Upper lobe of left lung (tissue), 6 donors: ENCODE measurements around the gene BIRC2. TPM values are rescaled to one million over a fixed set of nuclear protein-coding genes. Genes with fewer than 3 reads are reported as not detected.

ENCODE experiments used
- ATAC-seq, 2 donors: fragments of 200-7000 bp; cut with Tn5 transposase; one replicate each; pipeline ENCODE4 v1.9.1; 2022; ENCODE audit warnings: mild to moderate bottlenecking in 2 of 2, moderate library complexity in 2 of 2; ENCODE audit not compliant: low FRiP score in 2 of 2
- DNase-seq, 2 donors: peaks; one replicate each; pipeline ENCODE4 v3.0.0-alpha.2; 2019 to 2020
- H3K27ac ChIP-seq, 4 donors: fragments of 200-600 bp; sonication (generic); one replicate each; pipeline ENCODE4 v1.5.1; 2016 to 2019
- H3K27me3 ChIP-seq, 4 donors: fragments of 200-600 bp; sonication (generic); one replicate each; pipeline ENCODE4 v1.5.1; 2017 to 2019
- H3K36me3 ChIP-seq, 4 donors: fragments of 200-600 bp; sonication (generic); one replicate each; pipeline ENCODE4 v1.5.1; 2016 to 2019
- H3K4me1 ChIP-seq, 4 donors: fragments of 200-600 bp; sonication (generic); one replicate each; pipeline ENCODE4 v1.5.1; 2018 to 2019
- H3K4me3 ChIP-seq, 4 donors: fragments of 200-600 bp; sonication (generic); one replicate each; pipeline ENCODE4 v1.5.1; 2017 to 2019; ENCODE audit warnings: mild to moderate bottlenecking in 2 of 4, moderate library complexity in 1 of 4
- H3K9me3 ChIP-seq, 4 donors: fragments of 200-600 bp; sonication (generic); one replicate each; pipeline ENCODE4 v1.5.1; 2018 to 2019
- EP300 ChIP-seq, 4 donors: sonication (generic); formaldehyde crosslinking; IDR thresholded peaks; one replicate each; pipeline ENCODE4 v1.5.1; 2017; ENCODE audit warnings: antibody characterized with exemption in 4 of 4, control low read depth in 2 of 4
- POLR2A ChIP-seq, 4 donors: fragments of 450-650 bp; IDR thresholded peaks; one replicate each; pipeline ENCODE4 v1.5.1; 2016 to 2017; ENCODE audit warnings: antibody characterized with exemption in 4 of 4, mild to moderate bottlenecking in 2 of 4
- POLR2AphosphoS5 ChIP-seq, 2 donors: sonication (generic); formaldehyde crosslinking; IDR thresholded peaks; one replicate each; pipeline ENCODE4 v1.5.1; 2017; ENCODE audit warnings: antibody characterized with exemption in 2 of 2
- WGBS, 2 donors: methylation state at CpG; one replicate each; pipeline ENCODE4 v1.1.5; 2017 to 2018; 5-methylcytosine and 5-hydroxymethylcytosine counted together
- total RNA-seq, 6 donors: library from RNA; depleted of rRNA in 4 of 6; stranded (reverse); fragments of >200 nt in 4 of 6; gene quantifications; one replicate each; pipeline versions ENCODE4 v1.1.0 to v1.2.1, GENCODE V29; 2016 to 2021
- TF ChIP-seq, protein P1 (sequence below), 6 experiments: fragments of 450-650 bp in 4 of 6; fragments of 200-600 bp in 2 of 6; sonication (generic) in 2 of 6; IDR thresholded peaks; one replicate each; pipeline ENCODE4 v1.5.1; 2016 to 2019; ENCODE audit warnings: antibody characterized with exemption in 6 of 6
- donor health status: DM: no; HTN: no; CAD: no; lungs with moderate emphysema.
- donor health status: DM: no; HTN: yes; CAD: no; lungs with severe emphysema.

The BIRC2 gene
- total RNA-seq, 6 donors from 2014 or later: 23.1 to 56.7 (median 37.8) TPM

DNA sequence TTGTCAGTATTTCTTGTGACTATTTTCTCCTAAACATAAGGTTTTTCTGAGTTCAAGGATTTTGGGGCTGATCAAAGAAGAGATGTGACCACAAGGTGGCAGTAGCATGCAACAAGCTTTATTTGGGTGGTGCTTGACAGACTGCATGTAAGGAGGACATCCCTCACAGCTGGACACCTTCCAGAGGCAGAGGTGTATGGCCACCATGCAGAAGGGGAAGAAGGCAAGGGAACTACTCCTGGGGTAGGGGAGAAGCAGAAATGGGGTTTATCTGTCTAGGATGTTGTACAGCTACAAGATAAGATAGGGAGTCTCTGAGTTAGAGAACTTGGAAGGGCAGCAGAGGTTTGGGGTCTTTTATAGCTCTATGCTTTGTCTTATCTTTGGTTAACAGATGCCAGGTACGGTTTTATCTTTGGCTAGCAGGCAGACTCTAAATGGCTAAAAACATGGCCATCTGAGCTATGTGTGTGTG, 5.1 kb upstream of the BIRC2 start:
- DNase-seq: peak in 1 of 2 donors; percentile 76

DNA sequence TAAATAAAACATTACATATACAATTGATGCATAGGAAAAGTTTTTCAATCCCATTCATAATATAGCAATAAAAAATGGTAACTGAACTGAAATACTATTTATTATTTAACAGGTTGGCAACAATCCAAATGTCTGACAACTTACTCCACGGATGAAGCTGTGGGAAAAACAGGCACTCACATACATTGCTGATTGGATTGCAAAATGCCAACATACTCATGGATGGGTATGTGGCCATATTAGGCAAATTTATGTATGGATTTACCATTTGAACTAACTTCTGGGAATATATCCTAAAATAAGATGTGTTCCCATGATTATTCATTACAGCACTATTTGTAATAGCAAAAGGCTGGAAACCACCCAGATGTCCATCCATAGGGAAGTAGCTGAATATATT, 3.2 kb upstream of the BIRC2 start:
- ATAC-seq (no peak), DNase-seq (no peak)
- TF ChIP-seq EP300 (IDR thresholded peaks at IDR 0.05): no peak
- TF ChIP-seq, protein P1, sequence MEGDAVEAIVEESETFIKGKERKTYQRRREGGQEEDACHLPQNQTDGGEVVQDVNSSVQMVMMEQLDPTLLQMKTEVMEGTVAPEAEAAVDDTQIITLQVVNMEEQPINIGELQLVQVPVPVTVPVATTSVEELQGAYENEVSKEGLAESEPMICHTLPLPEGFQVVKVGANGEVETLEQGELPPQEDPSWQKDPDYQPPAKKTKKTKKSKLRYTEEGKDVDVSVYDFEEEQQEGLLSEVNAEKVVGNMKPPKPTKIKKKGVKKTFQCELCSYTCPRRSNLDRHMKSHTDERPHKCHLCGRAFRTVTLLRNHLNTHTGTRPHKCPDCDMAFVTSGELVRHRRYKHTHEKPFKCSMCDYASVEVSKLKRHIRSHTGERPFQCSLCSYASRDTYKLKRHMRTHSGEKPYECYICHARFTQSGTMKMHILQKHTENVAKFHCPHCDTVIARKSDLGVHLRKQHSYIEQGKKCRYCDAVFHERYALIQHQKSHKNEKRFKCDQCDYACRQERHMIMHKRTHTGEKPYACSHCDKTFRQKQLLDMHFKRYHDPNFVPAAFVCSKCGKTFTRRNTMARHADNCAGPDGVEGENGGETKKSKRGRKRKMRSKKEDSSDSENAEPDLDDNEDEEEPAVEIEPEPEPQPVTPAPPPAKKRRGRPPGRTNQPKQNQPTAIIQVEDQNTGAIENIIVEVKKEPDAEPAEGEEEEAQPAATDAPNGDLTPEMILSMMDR (IDR thresholded peaks at IDR 0.05): no peak
- Histone ChIP-seq H3K4me1 (peaks cover 9 to 16% (median 11%) of the 10 kb centered on the region in 4 donors), H3K27ac (no peak overlapping the region), H3K27me3 (no peaks in the 10 kb centered on the region), H3K36me3 (no peaks in the 10 kb centered on the region), H3K4me3 (no peak overlapping the region), H3K9me3 (no peaks in the 10 kb centered on the region)
- WGBS, 2 donors: 15 to 41% methylated on average over 1 of the region's 1 CpG

More for the DNA sequence above, 5.1 kb upstream of the BIRC2 start:
- H3K27ac ChIP-seq: no peak overlapping the region
- TF ChIP-seq EP300 (IDR thresholded peaks at IDR 0.05) (no peak), POLR2A (IDR thresholded peaks at IDR 0.05) (no peak), POLR2AphosphoS5 (IDR thresholded peaks at IDR 0.05) (no peak)
- TF ChIP-seq, protein P1 (IDR thresholded peaks at IDR 0.05): peak; percentile 67 to 82 (median 72)
- H3K4me1 ChIP-seq: peaks cover 5 to 9% (median 7%) of the 10 kb centered on the region in 4 donors
- H3K4me3 ChIP-seq: no peak overlapping the region
- H3K9me3 ChIP-seq: no peaks in the 10 kb centered on the region
- H3K27me3 ChIP-seq: no peaks in the 10 kb centered on the region
- WGBS, 2 donors: 35 to 38% methylated on average over 1 of the region's 1 CpG
- peaks cover 0 to 13% (median 5%) of the 10 kb centered on the region in 4 donors for H3K36me3 ChIP-seq
- peak; percentile 84 to 86 for ATAC-seq

DNA sequence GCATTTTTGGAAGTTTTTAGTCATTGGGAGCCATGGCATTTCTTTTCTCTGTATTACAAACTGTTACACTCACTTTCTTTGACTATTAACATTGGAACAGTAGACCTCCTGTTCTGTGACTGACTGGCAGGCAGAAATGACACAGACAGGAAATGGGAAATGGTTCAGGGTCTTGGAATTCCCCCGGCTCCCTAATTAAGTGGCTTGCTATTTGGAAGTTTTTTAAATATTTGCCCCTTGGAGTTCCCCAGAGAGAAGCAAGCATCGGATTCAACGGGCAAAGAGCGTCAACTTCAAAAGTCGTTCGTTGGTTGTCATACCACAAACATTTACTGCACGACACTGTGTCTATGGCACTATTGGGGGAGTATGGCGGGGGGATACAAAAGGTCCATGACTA, 1.1 kb upstream of the BIRC2 start:
- H3K4me1 ChIP-seq: peaks cover 12 to 26% (median 16%) of the 10 kb centered on the region in 4 donors
- peak overlapping the region; percentile 98 to 99 (median 98) for H3K27ac ChIP-seq
- no peaks in the 10 kb centered on the region for H3K27me3 ChIP-seq
- DNase-seq (no peak), ATAC-seq (no peak)
- TF ChIP-seq EP300 (IDR thresholded peaks at IDR 0.05): no peak
- TF ChIP-seq, protein P1 (IDR thresholded peaks at IDR 0.05): no peak
- no peak for TF ChIP-seq POLR2A (IDR thresholded peaks at IDR 0.05)
- no peak for TF ChIP-seq POLR2AphosphoS5 (IDR thresholded peaks at IDR 0.05)
- WGBS, 2 donors: 18 to 23% methylated on average over 8 of the region's 8 CpGs
- peaks cover 0 to 11% (median 1%) of the 10 kb centered on the region in 4 donors for H3K36me3 ChIP-seq
- no peaks in the 10 kb centered on the region for H3K9me3 ChIP-seq
- H3K4me3 ChIP-seq: peak overlapping the region in 3 of 4 donors; percentile 61 to 82 (median 76)

DNA sequence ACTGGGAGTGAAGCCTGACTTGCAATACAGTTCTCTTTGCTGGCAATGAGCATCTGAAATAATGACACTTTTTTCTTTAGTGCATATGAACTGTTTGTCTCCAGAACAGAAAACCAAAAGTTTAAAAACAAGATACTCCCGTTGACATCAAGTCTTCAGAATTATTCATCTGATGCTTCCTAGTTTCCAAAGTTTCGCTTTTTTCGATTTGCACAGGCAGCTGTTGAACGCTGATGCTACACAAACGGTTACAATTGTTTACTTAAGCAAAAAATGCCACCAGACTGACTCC, 612 bp upstream of the BIRC2 start:
- TF ChIP-seq EP300 (IDR thresholded peaks at IDR 0.05): no peak
- TF ChIP-seq, protein P1 (IDR thresholded peaks at IDR 0.05): no peak
- no peak for TF ChIP-seq POLR2A (IDR thresholded peaks at IDR 0.05)
- TF ChIP-seq POLR2AphosphoS5 (IDR thresholded peaks at IDR 0.05): no peak
- Histone ChIP-seq H3K27me3 (no peaks in the 10 kb centered on the region), H3K9me3 (no peaks in the 10 kb centered on the region), H3K36me3 (peaks cover 0 to 16% (median 1%) of the 10 kb centered on the region in 4 donors), H3K27ac (peak overlapping the region; percentile 98 to 99 (median 98)), H3K4me3 (peak overlapping the region; percentile 23 to 82 (median 68)), H3K4me1 (peaks cover 12 to 26% (median 16%) of the 10 kb centered on the region in 4 donors)
- DNase-seq (no peak), ATAC-seq (no peak)
- WGBS, 2 donors: 0% methylated on average over 5 of the region's 5 CpGs
